ENCODE results near the gene ONECUT2. TPM values are rescaled to one million over a fixed set of nuclear protein-coding genes. Genes with fewer than 3 reads are reported as not detected.

Gene ONECUT2
- total RNA-seq, 1 experiment from 2014 or later, result 0.48 TPM

GRCh38 chr18:57389271-57389670, 45.9 kb upstream of the ONECUT2 start:
- no peak overlapping the region for H2AFZ ChIP-seq (ENCODE audit: low read length)
- WGBS (ENCODE audit: extremely low coverage, insufficient read length, low lambda C conversion rate), result no CpG with 5 or more reads among the region's 2 CpGs
- Mint-ChIP-seq H3K27me3 (ENCODE audit: low read depth) (no peaks in the 10 kb centered on the region), H3K36me3 (ENCODE audit: insufficient read depth in 1 of 3, low read depth in 3 of 3) (no peaks in the 10 kb centered on the region), H3K4me1 (peaks cover 2 to 7% of the 10 kb centered on the region in 2 experiments), H3K4me3 (no peak overlapping the region), H3K9me3 (no peaks in the 10 kb centered on the region), H3K27ac (no peak overlapping the region)
- no peak overlapping the region for H3K4ac ChIP-seq (ENCODE audit: low read depth, low read length)
- no peak overlapping the region for H2BK5ac ChIP-seq (ENCODE audit: insufficient read length, low read length)
- H2BK120ac ChIP-seq (ENCODE audit: low read depth, low read length, poor library complexity, severe bottlenecking), result no peak overlapping the region
- peaks cover 3% of the 10 kb centered on the region; the same call in 1 of the 2 replicates for H3K4me1 ChIP-seq (ENCODE audit: insufficient read depth, low read length)
- no peaks in the 10 kb centered on the region for H3K23me2 ChIP-seq (ENCODE audit: insufficient read length, low read depth, low read length, poor library complexity, severe bottlenecking)
- H4K8ac ChIP-seq (replicated peaks; ENCODE audit: insufficient read length, low read depth, low read length), result no peak overlapping the region
- H3K56ac ChIP-seq (ENCODE audit: insufficient read length, low read depth, low read length), result no peak overlapping the region
- no peak overlapping the region for H3K9ac ChIP-seq (ENCODE audit: extremely low read depth, insufficient read length, low read length)
- H3K18ac ChIP-seq (ENCODE audit: insufficient read length, low read depth, low read length), result no peak overlapping the region
- no peaks in the 10 kb centered on the region for H3K9me3 ChIP-seq (ENCODE audit: control insufficient read depth, low read depth, low read length)
- TF ChIP-seq CTCF (conservative IDR thresholded peaks at IDR 0.05), result no peak
- no peak overlapping the region for H3T11ph ChIP-seq (ENCODE audit: low read length)
- H3K27me3 ChIP-seq (ENCODE audit: insufficient read depth, low read length), result no peaks in the 10 kb centered on the region; the same call in 1 of the 2 replicates
- no peaks in the 10 kb centered on the region for H4K20me1 ChIP-seq (ENCODE audit: control insufficient read depth, insufficient read depth, insufficient read length)
- H3K4me2 ChIP-seq (ENCODE audit: insufficient read depth, insufficient read length, low read length), result no peak overlapping the region
- H3K79me2 ChIP-seq (ENCODE audit: insufficient read depth, low read length), result no peaks in the 10 kb centered on the region
- H3K27ac ChIP-seq (ENCODE audit: insufficient read length, low read depth, low read length), result no peak overlapping the region
- no peak overlapping the region for H2BK12ac ChIP-seq (ENCODE audit: insufficient read length, low read depth, low read length)
- H2BK15ac ChIP-seq (ENCODE audit: low read depth, low read length), result no peak overlapping the region
- H2AK5ac ChIP-seq (ENCODE audit: insufficient read length, low read length), result no peak overlapping the region
- no peak overlapping the region for H4K91ac ChIP-seq (ENCODE audit: insufficient read length, low read depth, low read length)
- H2BK20ac ChIP-seq (ENCODE audit: low read depth, low read length, poor library complexity, severe bottlenecking), result no peak overlapping the region
- no peaks in the 10 kb centered on the region for H3K79me1 ChIP-seq (ENCODE audit: insufficient read depth, low read depth, low read length, poor library complexity, severe bottlenecking)
- no peak overlapping the region for H3K14ac ChIP-seq (ENCODE audit: insufficient read depth, low read length)
- H4K5ac ChIP-seq (ENCODE audit: insufficient read length, low read depth, low read length), result no peak overlapping the region
- no peak overlapping the region for H3K23ac ChIP-seq (ENCODE audit: insufficient read length, low read depth, low read length)
- no peak for DNase-seq

Measured in H9 (cell line).